Measurements from ENCODE around the gene VCAN. TPM values are rescaled to one million over a fixed set of nuclear protein-coding genes. Genes with fewer than 3 reads are reported as not detected.

VCAN gene
- total RNA-seq, 2 donors from 2014 or later = 9.8 to 27.2 TPM

DNA sequence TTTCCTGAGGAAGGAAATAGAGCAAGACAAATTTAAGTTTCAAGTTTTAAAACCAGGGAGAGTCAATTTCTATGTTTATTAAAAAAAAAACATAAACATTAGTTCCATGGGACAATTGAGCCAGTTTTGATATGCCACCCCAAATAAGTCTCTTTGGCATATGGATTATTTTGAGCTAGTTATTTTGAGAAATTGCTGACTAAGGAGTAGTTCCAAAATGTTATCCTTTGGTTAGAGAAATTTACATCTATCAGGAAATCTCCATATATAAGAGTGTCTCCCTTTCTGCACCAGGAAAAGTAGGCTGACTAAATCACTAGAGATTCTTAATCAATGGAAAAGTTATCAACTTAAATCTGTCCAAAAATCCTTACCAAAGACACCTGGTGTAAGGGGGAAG, 143.3 kb downstream of the VCAN start:
- no peak overlapping the region for H3K9ac ChIP-seq (ENCODE audit: low read depth in 2 of 2, low read length in 2 of 2)
- intact Hi-C loops (cut with DNase I) = no loop called here
- no peak for TF ChIP-seq CTCF (IDR thresholded peaks at IDR 0.05)
- H3K4me3 ChIP-seq = no peak overlapping the region
- H3K9me3 ChIP-seq = no peaks in the 10 kb centered on the region
- H3K27ac ChIP-seq = no peak overlapping the region
- DNase-seq = no peak
- no peaks in the 10 kb centered on the region for H3K4me1 ChIP-seq
- H3K27me3 ChIP-seq = no peaks in the 10 kb centered on the region
- H3K36me3 ChIP-seq = no peaks in the 10 kb centered on the region

GRCh38 chr5:83628360-83628759, 156.8 kb downstream of the VCAN start:
- H3K27me3 ChIP-seq = no peaks in the 10 kb centered on the region
- DNase-seq = no peak
- intact Hi-C loops (cut with DNase I) = no loop called here
- H3K4me3 ChIP-seq = no peak overlapping the region
- no peak overlapping the region for H3K9ac ChIP-seq (ENCODE audit: low read depth in 2 of 2, low read length in 2 of 2)
- no peaks in the 10 kb centered on the region for H3K9me3 ChIP-seq
- H3K36me3 ChIP-seq = no peaks in the 10 kb centered on the region
- H3K4me1 ChIP-seq = no peaks in the 10 kb centered on the region
- no peak overlapping the region for H3K27ac ChIP-seq
- TF ChIP-seq CTCF (IDR thresholded peaks at IDR 0.05) = no peak

Other genes with a start within 250 kb of the VCAN start
- gene HAPLN1, start 249.1 kb downstream of the VCAN start, total RNA-seq = 1 to 10 TPM; 3.8 to 5.9 TPM

All from colonic mucosa (tissue), 4 donors.